K562 (cell line): ENCODE results near the gene PREP. TPM values are rescaled to one million over a fixed set of nuclear protein-coding genes. Genes with fewer than 3 reads are reported as not detected.

ENCODE experiments used
- ATAC-seq: fragments of 200-7000 bp; cut with Tn5 transposase; 3 replicates; pipeline ENCODE4 v1.9.1; 2020; ENCODE audit warnings: moderate library complexity
- BruUV-seq: library from RNA; stranded (reverse); fragments of 400-500 nt; replicated peaks from 2 replicates; lab custom pipeline; 2021; lab: Mats Ljungman, UMichigan
- CTCF ChIA-PET: fragments of 300-600 bp; formaldehyde crosslinking; extraction: SDS; loops from one replicate; lab custom pipeline; 2021; ENCODE audit warnings: low intra/inter-chr PET ratio; lab: Yijun Ruan, JAX
- POLR2A ChIA-PET: fragments of 300-600, 350-650 bp; sonication (Branson Sonifier 250); formaldehyde crosslinking; extraction: SDS; loops from one replicate; lab custom pipeline; 2021; ENCODE audit warnings: antibody characterized with exemption, inconsistent platforms; lab: Yijun Ruan, JAX
- DNase-seq, 4 experiments: peaks; one replicate each; pipeline versions ENCODE4 v3.0.0 to v3.0.0-alpha.2; 2011 to 2018; ENCODE audit warnings: low spot score in 3 of 4, mixed read lengths in 3 of 4; ENCODE audit errors: extremely low read depth in 1 of 4
- FAIRE-seq: peaks from 2 replicates; lab custom pipeline; 2011; peaks lifted over from hg19 to GRCh38; lab: Jason Lieb, UNC
- H2AFZ ChIP-seq: 2 replicates; pipeline ENCODE4 v1.6.0; 2011; ENCODE audit warnings: low read depth, low read length, control low read depth, inconsistent platforms
- H3K27ac ChIP-seq: fragments of 200-600 bp; 3 replicates; pipeline ENCODE4 v1.8.0; 2011; ENCODE audit warnings: low read depth, mild to moderate bottlenecking, control low read depth, inconsistent platforms, low read length, moderate library complexity, mixed read lengths; ENCODE audit errors: extremely low read depth
- H3K27me3 ChIP-seq, 2 experiments: fragments of 300-600 bp in 1 of 2; 2 replicates in 1 of 2; 3 replicates in 1 of 2; pipeline versions ENCODE4 v1.6.0 to v1.8.0; 2011; ENCODE audit warnings: inconsistent platforms in 2 of 2, low read length in 2 of 2, mild to moderate bottlenecking in 1 of 2, mixed read lengths in 1 of 2, moderate library complexity in 1 of 2; ENCODE audit not compliant: control insufficient read depth in 2 of 2, insufficient read depth in 2 of 2
- H3K36me3 ChIP-seq: fragments of 300-600 bp; 3 replicates; pipeline ENCODE4 v1.8.0; 2011; ENCODE audit warnings: mild to moderate bottlenecking, low read length, inconsistent platforms; ENCODE audit not compliant: control insufficient read depth, insufficient read depth
- H3K4me1 ChIP-seq, 2 experiments: fragments of 200-600 bp in 1 of 2; replicated peaks in 1 of 2; 2 replicates in 1 of 2; 3 replicates in 1 of 2; pipeline versions ENCODE4 v1.5.1 to v1.8.0; 2011; ENCODE audit warnings: inconsistent platforms in 2 of 2, low read length in 2 of 2, mild to moderate bottlenecking in 1 of 2, mixed read lengths in 1 of 2, moderate library complexity in 1 of 2; ENCODE audit not compliant: control insufficient read depth in 2 of 2, insufficient read depth in 2 of 2
- H3K4me2 ChIP-seq: 2 replicates; pipeline ENCODE4 v1.6.1; 2011; ENCODE audit warnings: low read length, control low read depth, inconsistent platforms, mixed read lengths; ENCODE audit not compliant: insufficient read depth
- H3K4me3 ChIP-seq: fragments of 200-600 bp; sonication (generic), shearing (Covaris generic); 2 replicates; pipeline ENCODE4 v1.5.1; 2016; ENCODE audit warnings: control low read depth, inconsistent platforms
- H3K79me2 ChIP-seq: fragments of 200-600 bp; 3 replicates; pipeline ENCODE4 v1.8.0; 2011; ENCODE audit warnings: low read length, inconsistent platforms; ENCODE audit not compliant: control insufficient read depth, insufficient read depth
- H3K9ac ChIP-seq, 2 experiments: 2 replicates each; pipeline versions ENCODE4 v1.6.0 to v1.6.1; 2011; ENCODE audit warnings: low read depth in 2 of 2, low read length in 2 of 2, control low read depth in 1 of 2, inconsistent platforms in 1 of 2, mild to moderate bottlenecking in 1 of 2, mixed read lengths in 1 of 2; ENCODE audit not compliant: insufficient read depth in 1 of 2
- H3K9me1 ChIP-seq: one replicate; pipeline ENCODE4 v1.6.0; 2011; ENCODE audit warnings: inconsistent platforms, mild to moderate bottlenecking, low read length, moderate library complexity; ENCODE audit not compliant: control insufficient read depth, insufficient read depth
- H3K9me3 ChIP-seq: replicated peaks from 2 replicates; pipeline ENCODE4 v1.5.1; 2011; ENCODE audit warnings: low read depth, low read length, inconsistent platforms; ENCODE audit not compliant: control insufficient read depth, insufficient read depth
- H4K20me1 ChIP-seq: replicated peaks from 2 replicates; pipeline ENCODE4 v1.6.1; 2011; ENCODE audit warnings: low read length, inconsistent platforms, mixed read lengths; ENCODE audit not compliant: control insufficient read depth, insufficient read depth
- CBX3 ChIP-seq, 2 experiments: IDR thresholded peaks; 1 replicate in 1 of 2; 2 replicates in 1 of 2; pipeline ENCODE4 v1.6.1; 2012; ENCODE audit warnings: inconsistent platforms in 2 of 2, low read length in 2 of 2, borderline replicate concordance in 1 of 2, control low read depth in 1 of 2
- CREM ChIP-seq: IDR thresholded peaks from 2 replicates; pipeline ENCODE4 v1.6.1; 2014; ENCODE audit warnings: antibody characterized with exemption, low read depth
- GABPB2 ChIP-seq: fragments of 250-450 bp; sonication (Bioruptor Pico); conservative IDR thresholded peaks from 2 replicates; pipeline ENCODE4 v1.5.1; 2021; ENCODE audit warnings: mild to moderate bottlenecking
- IRF2 ChIP-seq: sonication (generic); formaldehyde crosslinking; IDR thresholded peaks from 2 replicates; pipeline ENCODE4 v1.8.1; 2022; ENCODE audit warnings: mild to moderate bottlenecking, missing genetic modification reagents
- POLR2AphosphoS2 ChIP-seq: IDR thresholded peaks from 2 replicates; pipeline ENCODE4 v1.6.1; 2012; ENCODE audit warnings: low read length, improper control_type of control experiment
- RBM17 ChIP-seq: fragments of 200-400 bp; formaldehyde crosslinking; IDR thresholded peaks from 2 replicates; pipeline ENCODE4 v1.6.1; 2017; ENCODE audit warnings: low read depth, mild to moderate bottlenecking, low read length, borderline replicate concordance
- SAFB2 ChIP-seq: fragments of 200-400 bp; formaldehyde crosslinking; IDR thresholded peaks from 2 replicates; pipeline ENCODE4 v1.6.1; 2018; ENCODE audit warnings: borderline replicate concordance, low read length, low read depth, moderate library complexity; ENCODE audit not compliant: severe bottlenecking
- SIRT6 ChIP-seq: IDR thresholded peaks from one replicate; pipeline ENCODE4 v1.6.1; 2012; ENCODE audit warnings: low read depth, mild to moderate bottlenecking, control low read depth, inconsistent platforms, low read length, moderate library complexity
- ZC3H4 ChIP-seq: sonication (generic); formaldehyde crosslinking; IDR thresholded peaks from 2 replicates; pipeline ENCODE4 v1.9.0; 2021; ENCODE audit warnings: missing genetic modification reagents, borderline replicate concordance
- ZNF133 ChIP-seq: fragments of 250-450 bp; sonication (Bioruptor Pico); IDR thresholded peaks from 2 replicates; pipeline ENCODE4 v1.4.0; 2020; ENCODE audit warnings: mild to moderate bottlenecking
- ZNF395 ChIP-seq: fragments of 200-800 bp; sonication (Bioruptor generic); IDR thresholded peaks from 2 replicates; pipeline ENCODE4 v1.6.1; 2017; ENCODE audit warnings: missing genetic modification characterization, missing compliant biosample characterization
- ZNF511 ChIP-seq: sonication (generic); formaldehyde crosslinking; IDR thresholded peaks from 2 replicates; pipeline ENCODE4 v1.8.0; 2022; ENCODE audit warnings: mild to moderate bottlenecking, missing genetic modification reagents
- WGBS: fragments of 100-300 bp; shearing (Covaris generic); methylation state at CpG from one replicate; pipeline ENCODE4 v1.1.6; 2016; ENCODE audit warnings: low coverage, mixed read lengths; ENCODE audit not compliant: insufficient coverage; ENCODE audit errors: missing lambda C conversion rate; 5-methylcytosine and 5-hydroxymethylcytosine counted together
- in situ Hi-C: fragments of 300-500 bp; cut with MboI; formaldehyde crosslinking; loops from 4 replicates; pipeline ENCODE4 v1.15.0; 2018; ENCODE audit warnings: inconsistent platforms, mixed read lengths
- intact Hi-C: fragments of 100-400 bp; cut with micrococcal nuclease; formaldehyde crosslinking; loops from 2 replicates; pipeline ENCODE4 v1.14.2; 2022
- polyA plus RNA-seq, 8 experiments: library from polyadenylated mRNA; depleted of rRNA in 4 of 8; stranded (reverse) in 5 of 8; unstranded in 3 of 8; fragments of >200 nt; fragmentation: Nextera tagmentation in 2 of 8; fragmentation: Illumina TruSeq in 1 of 8; extraction: Ambion mirVana in 2 of 8; extraction: Trizol in 1 of 8; gene quantifications; 2 replicates each; pipeline versions ENCODE4 v1.2.1 to v1.2.3, GENCODE V29; 2011 to 2014; ENCODE audit warnings: inconsistent platforms in 1 of 8, missing spikeins in 1 of 8
- total RNA-seq, 7 experiments: library from RNA; depleted of rRNA in 6 of 7; stranded (reverse); fragments of >200 nt in 6 of 7; fragmentation: Illumina TruSeq in 2 of 7; extraction: Trizol in 2 of 7; gene quantifications; 2 replicates each; pipeline versions ENCODE4 v1.2.1 to v1.2.3, GENCODE V29; 2011 to 2021; ENCODE audit warnings: low replicate concordance in 1 of 7
- TF ChIP-seq, protein P1 (sequence below): fragments of 450-650 bp; formaldehyde crosslinking; IDR thresholded peaks from 2 replicates; pipeline ENCODE4 v1.4.0; 2020; ENCODE audit warnings: mild to moderate bottlenecking, moderate library complexity
- TF ChIP-seq, protein P2 (sequence below): fragments of 250-450 bp; sonication (Bioruptor Pico); IDR thresholded peaks from 2 replicates; pipeline ENCODE4 v1.9.0; 2021; ENCODE audit warnings: mild to moderate bottlenecking
- TF ChIP-seq, protein P3 (sequence below), 2 experiments: IDR thresholded peaks in 1 of 2; conservative IDR thresholded peaks in 1 of 2; 2 replicates each; pipeline ENCODE4 v1.6.1; 2016; ENCODE audit warnings: low read depth in 2 of 2, mild to moderate bottlenecking in 1 of 2, missing compliant biosample characterization in 1 of 2, missing genetic modification characterization in 1 of 2, moderate library complexity in 1 of 2

Gene PREP
- total and polyA plus RNA-seq, 9 of the 15 experiments (the other 6 are each of a cell fraction or from before 2014, with no cell fraction given) = 14.1 to 60.8 (median 28.3) TPM

DNA sequence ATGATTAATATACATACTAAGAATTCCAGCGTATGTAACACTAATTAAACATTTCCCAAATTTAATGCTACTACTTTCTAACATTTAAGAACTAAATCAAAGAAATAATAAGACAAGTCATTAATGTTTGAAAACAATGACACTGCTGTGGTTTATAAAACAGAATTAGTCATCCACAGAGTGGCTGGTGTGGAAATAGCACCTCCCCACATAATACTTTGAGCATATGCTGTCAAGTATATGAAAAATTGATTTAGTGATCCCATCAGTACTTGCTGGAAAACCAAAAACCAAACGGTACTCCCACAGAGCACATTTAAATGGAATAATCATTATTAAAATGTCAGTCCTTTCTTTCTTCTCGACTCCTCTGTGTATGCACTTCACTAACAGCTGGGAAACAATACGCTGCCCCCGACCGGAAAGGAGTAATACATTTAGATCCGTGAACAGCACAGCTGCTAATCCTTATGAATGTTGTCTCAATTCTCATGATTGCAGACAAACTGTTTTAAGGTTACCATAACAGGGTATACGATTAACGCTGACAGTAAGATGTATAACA is 78.4 kb downstream of the PREP start:
- ATAC-seq (no peak), DNase-seq (no peak), FAIRE-seq (no peak)
- no TSS peak for BruUV-seq
- Histone ChIP-seq H3K9me3 (no peaks in the 10 kb centered on the region), H3K4me3 (no peak overlapping the region), H3K27ac (no peak overlapping the region), H3K36me3 (peaks cover 89% of the 10 kb centered on the region), H3K9ac (no peak overlapping the region), H3K9me1 (no peaks in the 10 kb centered on the region), H3K4me2 (no peak overlapping the region), H3K79me2 (no peaks in the 10 kb centered on the region), H4K20me1 (peaks cover 2% of the 10 kb centered on the region; the same call in 1 of the 2 replicates), H3K4me1 (no peaks in the 10 kb centered on the region), H3K27me3 (no peaks in the 10 kb centered on the region), H2AFZ (no peak overlapping the region)
- POLR2A ChIA-PET = no interaction called here
- CTCF ChIA-PET = no interaction called here
- intact Hi-C loops = no loop called here
- in situ Hi-C loops = no loop called here
- WGBS = 87% methylated on average over 9 of the region's 9 CpGs
- TF ChIP-seq, protein P1, sequence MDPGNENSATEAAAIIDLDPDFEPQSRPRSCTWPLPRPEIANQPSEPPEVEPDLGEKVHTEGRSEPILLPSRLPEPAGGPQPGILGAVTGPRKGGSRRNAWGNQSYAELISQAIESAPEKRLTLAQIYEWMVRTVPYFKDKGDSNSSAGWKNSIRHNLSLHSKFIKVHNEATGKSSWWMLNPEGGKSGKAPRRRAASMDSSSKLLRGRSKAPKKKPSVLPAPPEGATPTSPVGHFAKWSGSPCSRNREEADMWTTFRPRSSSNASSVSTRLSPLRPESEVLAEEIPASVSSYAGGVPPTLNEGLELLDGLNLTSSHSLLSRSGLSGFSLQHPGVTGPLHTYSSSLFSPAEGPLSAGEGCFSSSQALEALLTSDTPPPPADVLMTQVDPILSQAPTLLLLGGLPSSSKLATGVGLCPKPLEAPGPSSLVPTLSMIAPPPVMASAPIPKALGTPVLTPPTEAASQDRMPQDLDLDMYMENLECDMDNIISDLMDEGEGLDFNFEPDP (CRISPR knock-in tag) = no peak
- TF ChIP-seq SIRT6 = no peak
- no peak for TF ChIP-seq CBX3 (IDR thresholded peaks at IDR 0.05; ENCODE audit: borderline replicate concordance in 1 of 2, low read length in 2 of 2)
- TF ChIP-seq GABPB2 (CRISPR knock-in tag) = no peak
- no peak for TF ChIP-seq IRF2 (CRISPR knock-in tag)
- no peak for TF ChIP-seq ZNF133
- TF ChIP-seq ZNF511 (CRISPR knock-in tag) = no peak
- no peak for TF ChIP-seq ZC3H4 (CRISPR knock-in tag)
- TF ChIP-seq, protein P2, sequence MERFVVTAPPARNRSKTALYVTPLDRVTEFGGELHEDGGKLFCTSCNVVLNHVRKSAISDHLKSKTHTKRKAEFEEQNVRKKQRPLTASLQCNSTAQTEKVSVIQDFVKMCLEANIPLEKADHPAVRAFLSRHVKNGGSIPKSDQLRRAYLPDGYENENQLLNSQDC (CRISPR knock-in tag) = no peak
- no peak for TF ChIP-seq RBM17
- TF ChIP-seq, protein P3, sequence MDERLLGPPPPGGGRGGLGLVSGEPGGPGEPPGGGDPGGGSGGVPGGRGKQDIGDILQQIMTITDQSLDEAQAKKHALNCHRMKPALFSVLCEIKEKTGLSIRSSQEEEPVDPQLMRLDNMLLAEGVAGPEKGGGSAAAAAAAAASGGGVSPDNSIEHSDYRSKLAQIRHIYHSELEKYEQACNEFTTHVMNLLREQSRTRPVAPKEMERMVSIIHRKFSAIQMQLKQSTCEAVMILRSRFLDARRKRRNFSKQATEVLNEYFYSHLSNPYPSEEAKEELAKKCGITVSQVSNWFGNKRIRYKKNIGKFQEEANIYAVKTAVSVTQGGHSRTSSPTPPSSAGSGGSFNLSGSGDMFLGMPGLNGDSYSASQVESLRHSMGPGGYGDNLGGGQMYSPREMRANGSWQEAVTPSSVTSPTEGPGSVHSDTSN (CRISPR knock-in tag; IDR thresholded peaks at IDR 0.05; ENCODE audit: low read depth) = no peak
- TF ChIP-seq, protein P3 (tag; conservative IDR thresholded peaks at IDR 0.05; ENCODE audit: low read depth) = no peak
- TF ChIP-seq SAFB2 = no peak
- TF ChIP-seq CREM = no peak
- TF ChIP-seq ZNF395 (CRISPR knock-in tag) = no peak
- TF ChIP-seq POLR2AphosphoS2 = no peak
